Measurements from ENCODE around the gene ATOSB.

Gene ATOSB

DNA sequence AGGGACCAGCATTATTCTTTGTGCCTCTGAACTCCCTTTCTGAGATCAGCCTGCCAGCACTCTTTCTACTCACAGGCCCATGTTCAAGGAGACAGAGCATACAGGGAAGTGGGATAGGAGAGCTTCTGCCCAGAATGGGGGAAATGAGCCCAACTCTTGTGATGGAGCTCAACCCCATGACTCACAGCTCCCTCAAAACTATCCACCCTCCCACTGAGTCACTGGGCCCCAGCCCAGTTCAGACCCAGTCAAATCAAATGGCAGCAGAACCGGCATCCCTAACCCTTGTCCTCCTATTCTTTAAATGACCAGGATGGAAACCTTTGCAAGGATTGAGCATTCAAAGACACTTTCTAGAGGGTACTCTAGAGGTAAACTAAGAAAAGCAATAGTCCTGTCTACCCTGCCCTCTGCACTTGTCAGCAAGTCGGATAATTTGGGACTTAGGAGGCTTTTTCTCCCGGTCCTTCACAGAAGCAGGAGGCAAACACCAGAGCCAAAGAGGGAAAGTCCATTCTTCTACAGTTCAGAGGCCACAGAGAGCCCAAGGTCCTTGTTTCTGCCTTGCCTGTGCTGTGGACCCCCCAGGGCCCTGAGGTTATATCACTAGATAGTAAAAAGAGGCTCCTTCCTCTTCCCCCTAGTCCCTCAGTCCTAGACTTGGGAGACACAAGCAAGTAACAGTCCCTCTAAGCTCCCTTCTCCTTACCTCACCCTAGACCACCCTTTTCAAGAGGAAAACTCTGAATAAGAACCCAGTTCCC, 3.2 kb downstream of the ATOSB start:
- DNase-seq (ENCODE audit: low read depth): no peak

DNA sequence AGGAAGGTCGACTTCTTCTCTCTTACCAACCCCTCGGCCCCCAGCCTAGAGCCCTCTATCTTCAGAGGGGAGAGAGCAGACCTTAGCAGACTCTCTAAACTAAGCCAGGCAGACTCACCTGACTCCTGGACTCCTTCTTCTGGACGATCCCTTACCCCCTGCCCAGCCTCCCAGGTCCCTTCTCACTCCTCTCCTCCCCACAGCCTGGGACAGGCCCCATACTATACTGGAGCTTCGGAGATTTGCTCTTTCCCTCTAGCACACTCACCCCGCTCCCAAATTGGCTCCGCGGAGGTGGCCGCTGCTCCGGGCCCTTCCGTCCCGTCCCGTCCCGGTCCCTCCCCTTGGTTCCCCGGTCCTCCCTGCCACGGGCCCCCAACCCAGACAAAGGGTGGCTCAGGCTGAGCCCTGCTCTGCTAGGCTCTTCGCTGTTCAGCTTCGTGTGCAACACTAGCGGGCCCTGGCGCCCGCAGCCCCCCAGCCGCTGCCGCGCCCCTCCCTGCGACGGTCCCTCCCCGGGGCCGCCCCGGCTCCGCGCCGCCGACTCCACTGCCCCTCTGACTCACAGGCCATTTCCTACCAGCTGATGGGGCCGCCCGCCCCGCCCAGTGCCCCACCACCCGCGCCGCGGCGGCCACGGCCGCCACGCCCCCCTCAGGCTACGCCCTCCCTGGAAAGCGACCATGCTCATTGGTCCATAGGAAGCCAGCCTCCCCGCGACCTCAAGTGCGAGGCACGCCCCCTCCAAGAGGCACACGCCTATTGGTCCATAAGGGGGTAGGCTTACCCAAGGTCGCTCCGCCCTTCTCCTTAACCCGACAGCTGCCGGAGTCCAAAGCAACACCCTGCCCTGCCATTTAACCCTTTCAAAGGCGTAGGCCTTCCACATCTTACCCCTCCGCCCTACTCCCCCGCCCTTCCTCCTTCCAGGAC, 4.4 kb downstream of the ATOSB start:
- DNase-seq (ENCODE audit: low read depth): peak; percentile 87

DNA sequence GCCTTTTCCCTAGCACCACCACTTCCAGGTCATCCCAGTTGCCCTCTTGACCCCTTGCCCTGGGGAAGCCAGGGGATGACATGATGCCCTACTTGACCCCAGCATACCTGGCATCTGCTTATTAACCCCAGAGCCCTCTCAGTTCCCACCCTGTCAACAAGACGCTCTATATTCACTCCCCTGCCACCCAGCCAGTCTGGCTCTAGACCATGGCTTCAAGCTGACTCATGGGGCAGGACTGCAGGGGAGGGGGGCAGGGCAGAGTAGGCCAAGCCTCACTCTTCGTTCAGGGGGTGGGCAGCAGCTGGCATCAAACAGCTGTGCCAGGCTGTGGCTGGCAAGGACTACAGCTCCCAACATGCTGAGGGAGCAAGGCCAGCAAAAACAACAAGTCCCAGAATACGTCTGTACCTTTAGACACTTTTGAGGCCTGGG, 5.3 kb downstream of the ATOSB start:
- DNase-seq (ENCODE audit: low read depth): no peak

GRCh38 chr9:35108946-35109575, 6.6 kb downstream of the ATOSB start:
- no peak for DNase-seq (ENCODE audit: low read depth)

DNA sequence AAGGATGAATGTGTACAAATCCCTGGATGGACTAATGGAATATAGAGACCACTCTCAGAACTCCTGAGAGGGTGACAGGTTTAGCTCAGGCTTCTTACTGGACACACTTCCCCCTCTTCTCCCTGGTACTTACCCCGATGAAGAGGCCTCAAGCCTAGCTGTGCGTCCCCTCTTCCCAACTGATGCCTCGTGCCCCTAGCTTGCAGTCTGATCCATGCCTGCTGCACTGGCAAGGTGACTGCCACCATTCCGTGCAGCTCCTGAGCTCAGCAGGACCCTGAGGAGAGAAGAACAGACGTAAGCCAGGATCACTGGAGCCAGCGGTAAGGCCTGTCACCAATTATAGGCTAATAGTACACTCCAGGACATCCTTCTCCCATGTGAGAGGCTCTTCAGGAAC, 7.2 kb downstream of the ATOSB start:
- no peak for DNase-seq (ENCODE audit: low read depth)

GRCh38 chr9:35107297-35108290, 8.1 kb downstream of the ATOSB start:
- no peak for DNase-seq (ENCODE audit: low read depth)

DNA sequence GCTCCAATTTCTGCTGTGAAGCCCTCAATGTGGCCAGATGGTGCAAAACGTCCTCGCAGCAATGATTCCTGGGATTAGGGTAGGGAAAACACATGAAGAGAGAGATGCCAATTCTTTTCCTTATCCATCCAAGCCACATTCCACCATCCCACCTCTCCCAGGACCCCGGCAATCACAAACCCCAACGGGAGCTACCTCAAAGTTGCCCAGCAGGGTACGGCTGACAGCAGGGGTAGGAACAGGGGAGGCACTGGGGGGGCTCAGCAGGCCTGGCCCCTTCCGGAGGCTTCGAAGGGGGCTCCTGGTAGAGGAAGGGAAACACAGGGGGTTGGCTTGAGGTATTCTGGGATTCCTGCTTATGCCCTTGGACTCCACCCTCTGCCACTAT, 9.3 kb downstream of the ATOSB start:
- no peak for DNase-seq (ENCODE audit: low read depth)

DNA sequence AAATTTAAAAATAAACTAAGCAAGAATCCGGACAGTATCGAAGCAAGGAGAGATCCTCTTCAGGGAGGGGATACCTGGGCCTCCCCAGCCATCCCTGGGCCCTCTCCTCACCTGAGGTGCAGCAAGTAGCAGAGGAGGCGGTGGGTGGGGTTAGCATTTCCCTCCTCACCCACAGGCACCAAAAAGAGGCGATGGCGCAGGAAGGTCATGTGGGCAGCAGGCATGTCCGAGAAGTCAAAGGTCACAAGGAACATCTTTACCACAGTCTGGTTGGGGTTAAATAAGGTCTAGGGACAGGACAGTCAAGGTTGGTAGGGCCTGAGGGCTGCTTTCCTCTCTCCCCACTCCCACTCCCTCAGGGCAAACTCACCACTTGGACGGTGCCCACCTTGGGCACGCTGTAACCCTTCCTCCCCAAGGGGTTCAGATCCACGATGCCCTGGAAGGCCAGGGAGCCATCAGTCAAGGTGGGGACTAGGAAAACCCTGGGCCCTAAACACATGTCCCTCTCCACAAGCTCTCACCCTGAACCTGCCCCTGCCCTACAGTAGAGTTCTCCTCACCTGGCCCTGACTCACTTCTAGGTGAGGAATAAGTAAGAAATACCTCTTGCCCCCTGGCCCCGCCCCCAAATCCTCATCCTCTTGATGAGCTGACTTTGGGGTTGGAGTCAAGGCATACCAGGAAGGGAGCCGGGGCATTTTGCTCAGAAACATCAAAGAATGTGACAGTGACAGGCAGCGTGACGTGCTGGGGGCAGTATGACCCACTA, 9.9 kb downstream of the ATOSB start:
- DNase-seq (ENCODE audit: low read depth): no peak

DNA sequence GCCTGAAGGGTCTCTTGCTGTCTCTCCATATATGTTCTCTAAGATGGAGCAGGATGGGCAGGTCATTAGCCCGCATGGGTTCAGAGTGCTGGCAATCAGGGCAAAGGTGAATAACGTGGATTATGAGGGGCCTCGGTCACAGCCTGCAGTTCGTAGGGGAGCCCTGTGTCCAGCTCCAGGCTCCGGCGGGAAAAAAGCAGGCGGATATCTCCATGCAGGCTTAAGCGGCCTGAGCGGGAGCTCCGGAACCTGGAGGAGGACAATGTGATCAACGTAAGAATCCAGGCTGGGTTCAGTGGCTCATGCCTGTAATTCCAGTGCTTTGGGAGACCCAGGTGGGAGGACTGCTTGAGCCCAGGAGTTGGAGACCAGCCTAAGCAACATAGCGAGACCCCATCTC, 10.5 kb downstream of the ATOSB start:
- DNase-seq (ENCODE audit: low read depth): no peak

DNA sequence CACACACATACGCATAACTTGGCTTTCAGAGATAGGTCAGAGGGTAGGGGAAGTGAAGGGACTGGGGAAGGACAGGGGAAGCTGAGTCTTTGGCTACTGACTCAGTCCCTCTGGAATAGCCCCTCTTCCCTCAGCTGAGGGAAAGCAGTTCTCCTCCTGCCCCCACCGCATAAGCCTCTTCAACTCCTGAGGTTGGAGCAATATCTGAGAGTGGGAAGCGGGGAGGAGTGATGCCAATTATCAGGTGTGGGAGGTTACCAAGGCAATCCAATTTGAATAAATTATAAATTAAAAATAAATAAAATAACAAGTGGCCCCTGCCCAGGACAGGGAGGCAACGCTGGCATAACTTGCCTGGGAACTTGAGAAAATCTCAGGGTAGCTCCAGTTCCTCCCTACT, 11.1 kb downstream of the ATOSB start:
- no peak for DNase-seq (ENCODE audit: low read depth)

DNA sequence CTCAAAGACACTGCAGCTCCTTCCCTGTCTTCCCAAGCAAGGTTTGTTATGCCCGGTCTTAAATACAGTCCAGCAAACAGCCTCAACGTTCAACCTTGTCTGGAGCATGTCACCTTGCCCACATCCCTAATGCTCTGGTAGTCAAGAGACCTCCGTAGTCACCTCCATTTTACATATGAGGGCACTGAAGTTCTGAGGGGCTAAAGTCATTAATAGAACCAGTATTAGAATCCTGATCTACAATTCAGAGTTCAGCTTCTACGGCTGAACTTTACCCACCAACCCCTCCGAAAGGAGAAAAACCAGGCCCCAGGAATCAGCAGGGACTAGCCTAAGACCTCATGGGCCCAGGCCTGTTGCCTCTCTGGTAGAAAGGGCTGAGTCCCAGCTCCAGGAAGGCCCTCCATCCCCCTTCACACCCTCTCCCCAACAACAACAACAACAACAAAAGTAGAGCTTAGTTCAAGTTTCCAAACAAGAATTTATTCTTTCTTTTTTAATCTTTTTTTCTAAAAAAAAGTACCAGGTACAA, 11.9 kb downstream of the ATOSB start:
- no peak for DNase-seq (ENCODE audit: low read depth)

DNA sequence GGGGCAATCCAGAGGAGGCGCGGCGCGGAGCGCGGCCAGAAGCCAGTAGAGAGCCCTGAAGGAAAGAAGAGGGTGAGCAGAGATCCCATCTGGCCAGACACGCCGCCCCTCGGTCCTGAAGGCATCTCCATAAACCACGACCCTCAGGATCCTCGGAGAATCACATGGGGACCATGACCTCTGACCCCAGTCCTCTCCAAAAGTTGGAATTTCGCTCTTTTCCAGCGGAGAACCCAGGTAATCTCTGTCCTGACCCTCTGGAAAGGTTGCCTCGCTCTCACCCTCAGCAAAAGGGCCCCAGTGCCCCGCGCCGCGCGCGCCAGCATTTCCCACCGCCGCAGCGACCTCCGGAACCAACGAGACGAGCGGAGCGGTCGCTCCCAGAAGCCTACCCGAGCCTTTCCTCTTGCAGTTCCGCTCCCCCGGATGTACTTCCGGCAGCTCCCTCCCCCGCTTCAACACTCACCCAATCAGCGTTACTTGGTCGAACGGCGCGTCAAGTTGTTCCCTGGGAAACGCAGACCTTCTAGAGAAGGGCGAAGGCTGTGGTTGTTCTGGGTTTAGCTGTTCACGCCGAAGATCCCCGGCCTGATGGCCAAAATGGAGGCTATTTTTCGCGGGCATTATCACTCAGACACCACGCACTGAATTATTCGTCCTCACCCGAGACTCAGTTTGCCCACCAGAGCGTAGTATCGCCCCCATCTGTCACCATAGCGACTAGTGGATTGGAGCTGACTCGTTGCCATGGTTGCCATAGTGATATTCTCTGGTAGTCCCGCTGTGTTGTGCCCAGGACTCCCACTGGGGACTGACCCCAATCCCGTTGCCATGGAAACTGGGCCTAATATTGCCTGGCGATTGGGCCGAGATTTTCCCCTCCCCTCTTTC, 12.6 kb downstream of the ATOSB start, which contains the start of gene STOML2:
Gene STOML2 (minus strand): TSS at position 363 of the 891 bp plus-strand sequence. CDS start 37 bp downstream, at position 326.
- DNase-seq (ENCODE audit: low read depth): peak; percentile 81

DNA sequence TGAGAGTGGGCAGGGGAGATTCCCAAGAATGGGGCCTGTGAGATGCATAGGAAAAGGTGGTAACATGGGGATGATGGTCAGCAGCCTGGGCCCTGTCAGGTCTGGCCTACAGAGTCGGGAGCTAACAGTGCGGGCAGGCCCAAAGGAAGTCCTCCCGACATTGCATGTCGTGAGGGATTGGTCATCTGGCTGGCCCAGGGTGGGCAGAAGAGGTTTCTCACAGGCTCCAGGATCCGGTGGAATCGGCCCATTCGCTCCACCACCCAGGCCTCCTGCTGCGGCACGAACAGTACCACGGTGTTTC, 13.2 kb downstream of the ATOSB start:
- no peak for DNase-seq (ENCODE audit: low read depth)

DNA sequence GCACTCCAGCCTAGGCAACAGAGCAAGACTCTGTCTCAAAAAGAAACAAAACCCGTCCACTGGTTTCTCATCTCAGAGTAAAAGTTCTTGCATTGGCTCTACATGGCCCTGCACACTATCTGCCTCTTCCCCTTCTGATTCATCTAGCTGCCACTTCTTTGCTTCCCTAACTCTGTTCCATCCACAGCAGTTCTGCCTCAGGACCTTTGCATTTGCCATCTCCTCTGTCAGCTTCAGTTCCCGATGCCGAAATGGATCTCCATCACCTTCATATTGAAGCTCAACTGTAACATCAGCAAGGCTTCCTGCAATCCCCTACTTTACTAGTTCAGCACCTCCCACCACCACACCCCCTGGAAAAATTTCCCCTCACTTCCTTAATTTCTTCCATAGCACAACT, 18.1 kb downstream of the ATOSB start:
- DNase-seq (ENCODE audit: low read depth): no peak

DNA sequence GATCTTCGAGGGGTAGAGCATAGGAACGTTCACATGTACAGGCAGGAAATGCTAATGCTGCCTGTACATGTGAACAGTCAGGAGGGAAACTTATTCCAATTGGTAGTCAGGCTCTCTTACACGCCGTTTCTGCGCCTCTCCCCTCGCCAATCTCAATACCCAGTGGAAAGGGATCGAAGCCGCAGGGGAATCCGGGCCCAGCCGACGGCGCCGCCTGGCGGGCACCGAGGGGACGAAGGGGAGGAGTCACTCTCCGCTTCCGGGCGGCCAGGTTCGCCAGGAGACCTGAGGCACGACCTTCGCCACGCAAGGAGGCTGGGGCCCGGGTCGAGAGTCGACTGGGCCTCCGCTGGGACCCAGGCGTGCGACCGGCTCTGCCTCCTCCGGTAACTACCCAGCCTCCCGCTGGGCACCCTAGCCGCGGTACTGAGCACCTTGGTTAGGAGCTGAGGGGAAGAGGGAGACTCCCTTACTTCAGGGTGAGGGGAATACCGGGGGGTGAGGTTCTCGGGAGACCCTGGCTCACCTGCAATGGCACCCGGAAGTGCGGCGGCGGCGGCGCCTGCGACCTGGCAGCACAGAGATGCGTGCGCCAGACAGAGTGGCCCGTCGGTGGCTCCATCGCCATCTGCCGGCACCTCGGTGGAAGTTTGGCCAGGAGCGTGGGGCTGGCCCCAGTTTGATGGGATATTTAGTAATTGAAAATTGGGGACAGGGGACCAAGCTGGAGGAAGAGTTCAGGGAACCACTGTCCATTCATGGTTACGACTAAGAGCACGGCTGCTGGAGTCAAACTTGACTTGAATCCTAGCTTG, 19.4 kb downstream of the ATOSB start, which contains the start of gene PIGO:
Gene PIGO (minus strand): TSS at position 557 of the 815 bp plus-strand sequence. CDS start 1,026 bp downstream, outside the sequence.
- DNase-seq (ENCODE audit: low read depth): peak; percentile 74

DNA sequence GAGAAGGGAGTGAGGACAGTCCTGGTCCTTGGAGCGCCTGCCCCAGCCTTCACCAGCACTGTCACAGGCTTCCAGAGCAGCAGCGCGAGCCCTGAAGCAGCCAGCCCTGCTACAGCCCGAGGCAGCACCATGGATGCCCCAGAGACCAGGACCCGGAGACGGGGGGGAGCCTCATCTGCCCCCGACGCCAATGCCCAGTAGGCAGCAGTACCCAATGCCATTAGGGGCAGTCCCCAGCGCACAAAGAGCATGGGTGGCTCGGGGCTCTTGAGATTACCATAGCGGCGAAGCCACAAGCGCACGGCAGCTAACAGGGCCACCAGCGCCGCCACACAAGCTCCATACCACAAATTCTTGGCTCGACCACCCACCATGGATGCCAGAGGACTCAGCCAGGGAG, 24.1 kb downstream of the ATOSB start:
- DNase-seq (ENCODE audit: low read depth): no peak

DNA sequence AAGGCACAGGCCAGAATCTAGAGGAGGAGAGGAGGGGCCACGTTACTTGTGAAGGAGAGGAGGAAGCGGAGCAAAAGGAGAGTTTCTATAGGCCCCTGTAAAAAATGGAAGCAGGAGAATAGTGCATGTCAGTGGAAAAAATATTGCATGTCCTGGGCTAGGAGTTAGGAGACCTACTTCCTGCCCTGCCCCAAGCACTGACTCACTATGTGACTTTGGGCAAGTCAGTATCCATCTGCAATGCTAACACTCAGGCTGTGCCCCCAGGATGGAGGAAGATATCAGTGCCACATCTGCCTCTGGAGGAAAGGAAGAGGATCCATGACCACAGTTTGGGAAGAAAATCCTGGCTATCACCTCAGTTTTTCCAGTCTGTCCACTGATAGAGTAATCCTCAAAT, 26.2 kb downstream of the ATOSB start:
- no peak for DNase-seq (ENCODE audit: low read depth)

DNA sequence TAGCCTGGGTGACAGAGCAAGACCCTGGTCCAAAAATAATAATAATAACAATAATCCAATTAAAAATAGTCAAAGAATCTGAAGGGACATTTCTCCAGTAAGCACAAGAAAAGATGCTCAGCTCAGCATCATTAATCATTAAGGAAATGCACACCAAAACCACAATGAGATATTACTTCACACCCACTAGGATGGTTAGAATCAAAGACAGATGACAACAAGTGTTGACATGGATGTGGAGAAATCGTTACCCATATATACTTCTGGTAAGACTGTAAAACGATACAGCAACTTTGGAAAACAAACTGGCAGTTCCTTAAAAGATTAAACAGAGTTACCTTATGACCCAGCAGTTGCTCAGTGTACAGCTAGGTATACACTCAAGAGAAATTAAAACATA, 30.6 kb downstream of the ATOSB start:
- DNase-seq (ENCODE audit: low read depth): no peak

Measured in stimulated activated CD8-positive, alpha-beta memory T cell treated with anti-CD3 and anti-CD28 coated beads, Interleukin-15, amount 100 ng/mL, for 24 hours (primary cell).